ENCODE data around the gene CYB5D1. TPM values are rescaled to one million over a fixed set of nuclear protein-coding genes. Genes with fewer than 3 reads are reported as not detected.

The CYB5D1 gene
- total and polyA plus RNA-seq, 8 donors = 4.9 to 10.5 (median 8.3) TPM

- Histone ChIP-seq H3K27ac (no peak overlapping the region), H3K4me1 (peaks cover 0 to 9% (median 6%) of the 10 kb centered on the region in 3 donors), H3K9me3 (no peaks in the 10 kb centered on the region), H3K4me3 (no peak overlapping the region), H3K36me3 (peaks cover 0 to 50% (median 12%) of the 10 kb centered on the region in 3 donors), H3K27me3 (no peaks in the 10 kb centered on the region)
- no peak for DNase-seq
- TF ChIP-seq, protein P1, sequence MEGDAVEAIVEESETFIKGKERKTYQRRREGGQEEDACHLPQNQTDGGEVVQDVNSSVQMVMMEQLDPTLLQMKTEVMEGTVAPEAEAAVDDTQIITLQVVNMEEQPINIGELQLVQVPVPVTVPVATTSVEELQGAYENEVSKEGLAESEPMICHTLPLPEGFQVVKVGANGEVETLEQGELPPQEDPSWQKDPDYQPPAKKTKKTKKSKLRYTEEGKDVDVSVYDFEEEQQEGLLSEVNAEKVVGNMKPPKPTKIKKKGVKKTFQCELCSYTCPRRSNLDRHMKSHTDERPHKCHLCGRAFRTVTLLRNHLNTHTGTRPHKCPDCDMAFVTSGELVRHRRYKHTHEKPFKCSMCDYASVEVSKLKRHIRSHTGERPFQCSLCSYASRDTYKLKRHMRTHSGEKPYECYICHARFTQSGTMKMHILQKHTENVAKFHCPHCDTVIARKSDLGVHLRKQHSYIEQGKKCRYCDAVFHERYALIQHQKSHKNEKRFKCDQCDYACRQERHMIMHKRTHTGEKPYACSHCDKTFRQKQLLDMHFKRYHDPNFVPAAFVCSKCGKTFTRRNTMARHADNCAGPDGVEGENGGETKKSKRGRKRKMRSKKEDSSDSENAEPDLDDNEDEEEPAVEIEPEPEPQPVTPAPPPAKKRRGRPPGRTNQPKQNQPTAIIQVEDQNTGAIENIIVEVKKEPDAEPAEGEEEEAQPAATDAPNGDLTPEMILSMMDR (IDR thresholded peaks at IDR 0.05) = no peak
- no peak for FAIRE-seq
- 94 to 96% methylated on average over 15 of the region's 15 CpGs for WGBS, 2 donors
- intact Hi-C loops (cut with DNase I) = loop anchor here in 2 of 3 donors (5.0 kb wide), 2 partner anchors 77 to 82 kb away; no protein-coding TSS in a partner anchor
- ATAC-seq = no peak
Measured at GRCh38 chr17:7910281-7910680, 52.5 kb downstream of the CYB5D1 start.

DNA sequence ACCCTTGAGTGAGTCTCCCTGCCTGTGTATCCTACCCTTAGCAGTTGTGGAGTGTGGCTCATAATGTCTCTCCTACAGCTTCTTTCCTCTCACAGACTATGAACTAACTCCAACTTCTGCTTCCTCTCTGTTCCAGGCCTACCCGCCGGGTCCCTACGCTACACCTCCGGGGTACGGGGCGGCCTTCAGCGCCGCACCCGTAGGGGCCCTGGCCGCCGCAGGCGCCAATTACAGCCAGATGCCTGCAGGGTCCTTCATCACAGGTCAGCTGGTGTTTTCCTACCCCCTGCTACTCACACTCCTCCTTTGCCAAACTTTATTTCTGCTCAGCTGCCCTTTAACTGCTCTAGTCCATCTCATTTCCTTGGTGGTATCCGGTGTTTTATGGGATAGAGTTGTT, 52.9 kb downstream of the CYB5D1 start:
- H3K4me1 ChIP-seq = peaks cover 0 to 10% (median 6%) of the 10 kb centered on the region in 3 donors
- FAIRE-seq (no peak), ATAC-seq (no peak), DNase-seq (no peak)
- peaks cover 0 to 50% (median 12%) of the 10 kb centered on the region in 3 donors for H3K36me3 ChIP-seq
- H3K9me3 ChIP-seq = no peaks in the 10 kb centered on the region
- intact Hi-C loops (cut with DNase I) = loop anchor here in 2 of 3 donors (5.0 kb wide), 2 partner anchors 77 to 82 kb away; no protein-coding TSS in a partner anchor
- no peaks in the 10 kb centered on the region for H3K27me3 ChIP-seq
- TF ChIP-seq, protein P1 (IDR thresholded peaks at IDR 0.05) = no peak
- no peak overlapping the region for H3K27ac ChIP-seq
- WGBS, 2 donors = 91 to 97% methylated on average over 13 of the region's 13 CpGs
- H3K4me3 ChIP-seq = no peak overlapping the region

GRCh38 chr17:7911116-7911515, 53.3 kb downstream of the CYB5D1 start:
- TF ChIP-seq, protein P1 (IDR thresholded peaks at IDR 0.05) = no peak
- Histone ChIP-seq H3K4me3 (no peak overlapping the region), H3K9me3 (no peaks in the 10 kb centered on the region), H3K4me1 (peaks cover 0 to 11% (median 6%) of the 10 kb centered on the region in 3 donors), H3K27me3 (no peaks in the 10 kb centered on the region), H3K36me3 (peaks cover 0 to 48% (median 12%) of the 10 kb centered on the region in 3 donors), H3K27ac (no peak overlapping the region)
- FAIRE-seq (no peak), ATAC-seq (no peak), DNase-seq (no peak)
- 79 to 84% methylated on average over 9 of the region's 9 CpGs for WGBS, 2 donors
- intact Hi-C loops (cut with DNase I) = loop anchor here in 2 of 3 donors (5.0 kb wide), 2 partner anchors 76 to 81 kb away; no protein-coding TSS in a partner anchor

Other genes with a start within 250 kb of the CYB5D1 start
- gene FXR2, start 243.1 kb upstream of the CYB5D1 start, total RNA-seq = 10 to 100 TPM in 4 of 6 donors, 1 to 10 TPM in 2; 7.8 to 16.6 (median 12.3) TPM
- 10 to 100 TPM; 19.8 to 25.6 TPM for gene FXR2, start 243.1 kb upstream of the CYB5D1 start, polyA plus RNA-seq
- 10 to 100 TPM; 43.8 to 82.8 (median 66.6) TPM for gene SAT2, start 230.2 kb upstream of the CYB5D1 start, total RNA-seq
- 100 to 1,000 TPM; 250 to 348 TPM for gene SAT2, start 230.2 kb upstream of the CYB5D1 start, polyA plus RNA-seq
- gene SHBG, start 227.9 kb upstream of the CYB5D1 start, total RNA-seq = under 1 TPM in 3 of 6 donors, not detected in 3; 0.16 to 0.72 (median 0.17) TPM
- gene SHBG, start 227.9 kb upstream of the CYB5D1 start, polyA plus RNA-seq = under 1 TPM; 0.23 to 0.82 TPM
- 1 to 10 TPM in 5 of 6 donors, under 1 TPM in 1; 0.79 to 1.9 (median 1.2) TPM for gene ATP1B2, start 207.1 kb upstream of the CYB5D1 start, total RNA-seq
- gene ATP1B2, start 207.1 kb upstream of the CYB5D1 start, polyA plus RNA-seq = 1 to 10 TPM; 1.3 to 6.7 TPM
- 10 to 100 TPM; 14.6 to 35.9 (median 28.5) TPM for gene TP53, start 170.5 kb upstream of the CYB5D1 start, total RNA-seq
- gene TP53, start 170.5 kb upstream of the CYB5D1 start, polyA plus RNA-seq = 10 to 100 TPM in 1 of 2 donors, 1 to 10 TPM in 1; 8.3 to 10.8 TPM
- gene WRAP53, start 169.5 kb upstream of the CYB5D1 start, total RNA-seq = 1 to 10 TPM; 2.0 to 5.0 (median 3.8) TPM
- 10 to 100 TPM in 1 of 2 donors, 1 to 10 TPM in 1; 9.1 to 13.5 TPM for gene WRAP53, start 169.5 kb upstream of the CYB5D1 start, polyA plus RNA-seq
- gene EFNB3, start 152.8 kb upstream of the CYB5D1 start, total RNA-seq = 1 to 10 TPM in 3 of 6 donors, under 1 TPM in 3; 0.37 to 1.3 (median 0.85) TPM
- 1 to 10 TPM in 1 of 2 donors, under 1 TPM in 1; 0.84 to 5.4 TPM for gene EFNB3, start 152.8 kb upstream of the CYB5D1 start, polyA plus RNA-seq
- gene DNAH2, start 140.3 kb upstream of the CYB5D1 start, total RNA-seq = under 1 TPM; 0.09 to 0.52 (median 0.19) TPM
- under 1 TPM; 0.38 TPM for gene DNAH2, start 140.3 kb upstream of the CYB5D1 start, polyA plus RNA-seq
- gene KDM6B, start 23.8 kb upstream of the CYB5D1 start, total RNA-seq = 10 to 100 TPM; 14.9 to 23.7 (median 17.3) TPM
- 10 to 100 TPM in 1 of 2 donors, 1 to 10 TPM in 1; 8.9 to 15.3 TPM for gene KDM6B, start 23.8 kb upstream of the CYB5D1 start, polyA plus RNA-seq
- 1 to 10 TPM; 2.1 to 4.2 (median 2.4) TPM for gene TMEM88, start 2.9 kb upstream of the CYB5D1 start, total RNA-seq
- 10 to 100 TPM; 21.6 to 28.5 TPM for gene TMEM88, start 2.9 kb upstream of the CYB5D1 start, polyA plus RNA-seq
- 10 to 100 TPM; 20.1 to 29.6 (median 26.6) TPM for gene NAA38, start 444 bp upstream of the CYB5D1 start, total RNA-seq
- gene NAA38, start 444 bp upstream of the CYB5D1 start, polyA plus RNA-seq = 10 to 100 TPM; 75.7 to 87.2 TPM
- 100 to 1,000 TPM in 1 of 6 donors, 10 to 100 TPM in 5; 35.9 to 101 (median 43.1) TPM for gene CHD3, start 30.8 kb downstream of the CYB5D1 start, total RNA-seq
- gene CHD3, start 30.8 kb downstream of the CYB5D1 start, polyA plus RNA-seq = 100 to 1,000 TPM; 117 to 143 TPM
- gene RNF227, start 58.3 kb downstream of the CYB5D1 start, total RNA-seq = 1 to 10 TPM; 1.2 to 2.8 (median 2.0) TPM
- gene RNF227, start 58.3 kb downstream of the CYB5D1 start, polyA plus RNA-seq = 1 to 10 TPM; 1.6 to 3.0 TPM
- gene KCNAB3, start 71.9 kb downstream of the CYB5D1 start, total RNA-seq = 1 to 10 TPM in 3 of 6 donors, under 1 TPM in 3; 0.51 to 1.6 (median 0.98) TPM
- gene KCNAB3, start 71.9 kb downstream of the CYB5D1 start, polyA plus RNA-seq = 1 to 10 TPM; 4.7 to 8.1 TPM
- 10 to 100 TPM; 27.3 to 67.1 (median 39.2) TPM for gene TRAPPC1, start 73.9 kb downstream of the CYB5D1 start, total RNA-seq
- gene TRAPPC1, start 73.9 kb downstream of the CYB5D1 start, polyA plus RNA-seq = 10 to 100 TPM; 56.0 to 66.0 TPM
- gene CNTROB, start 74.2 kb downstream of the CYB5D1 start, total RNA-seq = 10 to 100 TPM in 2 of 6 donors, 1 to 10 TPM in 4; 5.8 to 17.9 (median 8.5) TPM
- gene CNTROB, start 74.2 kb downstream of the CYB5D1 start, polyA plus RNA-seq = 10 to 100 TPM; 30.8 to 46.1 TPM
- gene GUCY2D, start 144.6 kb downstream of the CYB5D1 start, total RNA-seq = under 1 TPM in 4 of 6 donors, not detected in 2; 0.22 to 0.47 (median 0.28) TPM
- under 1 TPM; 0.02 to 0.04 TPM for gene GUCY2D, start 144.6 kb downstream of the CYB5D1 start, polyA plus RNA-seq
- gene ALOX15B, start 181.1 kb downstream of the CYB5D1 start, total RNA-seq = 1 to 10 TPM in 1 of 6 donors, under 1 TPM in 4, not detected in 1; 0.09 to 4.7 (median 0.37) TPM
- under 1 TPM; 0.05 to 0.19 TPM for gene ALOX15B, start 181.1 kb downstream of the CYB5D1 start, polyA plus RNA-seq
- under 1 TPM in 1 of 6 donors, not detected in 5; 0.31 TPM for gene ALOX12B, start 229.7 kb downstream of the CYB5D1 start, total RNA-seq
- under 1 TPM in 1 of 2 donors, not detected in 1; 0.16 TPM for gene ALOX12B, start 229.7 kb downstream of the CYB5D1 start, polyA plus RNA-seq

Measured in pancreas (tissue), 10 donors.